DMS53 treated with DMSO at 0.1 percent for 48 hours (cell line): Measurements from ENCODE around the gene GIPC3.
A peak's percentile ranks its signal among the peaks of the same experiment; 100 is the strongest.
"Not testable (repeated sequence)": the region's sequence is repeated elsewhere in the genome, so short reads cannot be mapped to it uniquely, and the experiment has no call there.

Experiments
- DNase-seq: peaks from one replicate; lab custom pipeline; 2025; ENCODE audit not compliant: unreplicated experiment; lab: John Stamatoyannopoulos, UW

GIPC3 gene

DNA sequence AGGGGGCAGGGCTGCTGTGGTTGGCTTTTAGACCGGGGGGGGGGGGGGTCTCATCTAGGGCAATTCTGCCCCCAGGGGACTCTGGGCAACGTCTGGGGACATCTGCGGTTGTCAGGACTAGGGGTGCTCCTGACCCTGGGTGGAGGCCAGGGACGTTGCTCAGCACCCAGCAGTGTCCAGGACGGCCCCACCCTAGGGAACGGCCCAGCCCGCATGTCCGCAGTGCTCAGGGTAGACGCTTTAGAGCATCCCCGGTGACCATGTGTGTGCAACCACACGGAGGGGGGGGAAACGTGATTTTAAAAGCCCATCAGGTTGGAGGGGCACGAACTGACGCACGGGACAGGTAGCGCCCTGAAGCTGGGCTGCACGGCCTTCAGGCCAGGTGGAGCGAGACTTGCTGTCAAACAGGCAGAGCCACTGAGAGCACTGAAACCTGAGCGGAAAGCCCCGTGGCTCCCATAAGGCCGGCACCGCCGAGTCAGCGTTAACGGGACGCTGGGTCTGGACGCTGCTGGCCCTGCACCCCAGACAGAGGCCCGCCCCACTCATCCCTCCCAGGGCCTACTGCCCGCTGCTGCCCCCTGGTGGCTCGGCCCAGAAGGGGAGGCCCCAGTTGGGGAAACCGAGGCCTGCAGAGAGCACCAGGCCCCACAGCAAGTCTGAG lies 33.0 kb downstream of the GIPC3 start:
- DNase-seq, result no peak

GRCh38 chr19:3618811-3619630 lies 33.7 kb downstream of the GIPC3 start:
- no peak for DNase-seq

DNA sequence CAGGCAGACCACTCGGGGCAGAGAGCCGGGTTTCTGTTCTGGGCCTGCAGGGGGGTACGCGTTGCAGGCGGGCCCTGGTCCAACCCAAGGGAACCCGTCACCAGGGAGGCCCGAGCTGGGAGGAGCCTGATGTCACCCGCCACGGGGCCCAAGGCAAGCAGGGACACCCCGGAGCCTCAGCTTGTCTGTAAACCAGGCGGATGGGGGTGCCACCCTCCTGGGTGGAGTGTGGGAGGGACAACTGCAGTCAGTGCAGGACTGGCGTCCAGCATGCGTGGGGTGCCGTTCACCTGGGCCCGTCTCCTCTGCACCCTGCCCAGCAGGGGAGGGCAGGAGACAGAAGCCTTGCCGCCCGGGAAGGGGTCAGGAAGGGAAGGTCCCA lies 34.3 kb downstream of the GIPC3 start:
- DNase-seq, result no peak

DNA sequence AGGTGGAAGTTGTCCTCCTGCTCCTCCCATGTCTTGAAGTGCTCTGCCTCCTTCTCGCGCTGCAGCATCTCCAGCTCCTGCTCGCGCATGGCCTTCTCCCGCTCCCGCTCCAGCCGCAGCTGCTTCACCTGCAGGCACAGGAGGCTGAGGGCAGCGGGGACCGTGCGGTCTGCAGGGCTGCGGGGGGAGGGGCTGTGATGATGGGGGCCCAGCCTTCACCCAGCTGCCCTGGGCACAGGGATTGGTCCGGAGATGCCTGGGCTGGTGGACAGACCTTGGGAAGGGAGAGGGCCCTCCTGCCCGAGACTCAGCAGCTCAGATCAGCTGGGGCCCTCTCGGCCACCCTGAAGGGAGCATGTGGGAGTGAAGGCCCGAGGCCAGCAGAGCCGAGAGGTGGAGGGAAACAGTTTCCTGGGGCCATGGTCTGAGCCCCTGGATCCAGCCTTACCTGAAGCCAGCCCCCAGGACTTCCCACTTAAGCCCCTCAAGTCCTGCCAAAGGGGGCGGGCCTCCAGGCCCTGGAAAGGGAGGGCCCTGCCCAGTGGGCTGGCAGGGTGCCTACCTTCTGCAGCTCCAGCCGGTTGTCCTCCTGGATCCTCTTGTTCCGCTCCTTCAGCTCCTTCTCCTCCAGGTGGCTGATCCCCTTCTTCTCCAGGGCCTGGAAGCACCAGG lies 35.0 kb downstream of the GIPC3 start:
- DNase-seq, result no peak

DNA sequence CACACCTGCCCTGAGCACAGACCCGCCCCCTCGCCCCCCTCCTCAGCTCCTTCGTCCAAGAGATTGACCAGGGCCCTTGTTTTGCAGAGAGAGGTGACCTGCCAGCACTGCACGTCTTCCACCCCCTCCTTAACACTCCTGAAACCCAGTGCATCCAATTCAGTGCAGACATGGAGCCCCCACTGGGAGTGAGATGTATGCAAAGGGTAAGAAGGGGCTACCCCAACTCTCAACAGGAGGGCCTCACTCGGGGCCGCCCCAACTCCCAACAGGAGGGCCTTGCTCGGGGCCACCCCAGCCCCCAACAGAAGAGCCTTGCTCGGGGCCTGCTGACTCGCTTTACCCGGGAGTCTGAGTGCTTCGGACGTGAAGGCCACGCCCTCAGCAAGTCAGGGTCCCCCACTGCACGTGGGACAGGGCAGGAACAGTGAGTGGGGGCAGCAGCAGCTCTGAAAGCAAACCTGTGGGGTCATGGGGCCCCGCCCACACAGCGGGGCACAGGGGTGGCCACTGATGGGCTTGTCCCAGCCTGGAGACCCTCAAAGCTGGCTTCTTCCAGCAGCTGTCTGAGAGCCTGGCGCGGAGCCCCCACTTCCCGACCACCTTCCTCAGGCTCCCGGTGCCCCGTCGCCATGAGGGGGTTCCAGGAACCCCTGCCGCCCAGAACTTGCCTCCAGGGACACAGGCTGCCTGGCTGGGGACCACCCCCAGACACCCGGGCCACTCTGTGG lies 35.7 kb downstream of the GIPC3 start:
- DNase-seq, result no peak

DNA sequence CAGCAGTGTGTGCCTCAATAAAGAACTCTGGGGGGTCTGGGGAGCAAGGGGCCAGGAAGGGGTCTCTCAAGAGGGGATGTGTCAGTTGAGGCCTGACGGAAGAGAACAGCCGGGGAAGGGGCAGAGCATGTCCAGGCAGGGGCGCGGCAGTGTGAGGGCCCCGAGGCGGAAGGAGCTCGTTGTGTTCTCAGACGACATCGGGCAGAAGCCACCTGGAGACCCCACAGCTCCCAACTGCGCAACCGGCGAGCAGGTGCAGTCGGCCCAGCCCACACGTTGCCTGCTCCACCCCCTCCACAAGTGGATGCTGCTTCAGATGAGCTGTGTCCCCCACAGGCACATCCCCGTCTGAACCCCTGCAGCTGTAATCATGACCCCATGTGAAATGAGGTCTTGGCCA lies 36.4 kb downstream of the GIPC3 start:
- DNase-seq, result no peak

DNA sequence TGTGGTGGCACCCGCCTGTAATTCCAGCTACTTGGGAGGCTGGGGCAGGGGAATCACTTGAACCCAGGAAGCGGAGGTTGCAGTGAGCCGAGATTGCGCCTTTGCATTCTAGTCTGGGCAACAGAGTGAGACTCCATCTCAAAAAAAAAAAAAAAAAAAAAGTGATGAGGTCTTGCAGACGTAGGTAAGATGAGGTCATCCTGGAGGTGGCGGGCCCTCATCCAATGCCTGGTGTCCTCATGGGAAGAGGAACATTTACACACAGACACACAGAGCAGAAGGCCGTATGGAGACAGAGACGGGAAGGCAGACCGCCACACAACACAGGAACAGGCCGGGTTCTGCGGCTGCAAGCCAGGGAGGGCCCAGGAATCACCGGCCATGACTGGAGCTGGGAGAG lies 36.9 kb downstream of the GIPC3 start:
- DNase-seq, result no peak

GRCh38 chr19:3623716-3624115 lies 38.4 kb downstream of the GIPC3 start:
- DNase-seq, result no peak

DNA sequence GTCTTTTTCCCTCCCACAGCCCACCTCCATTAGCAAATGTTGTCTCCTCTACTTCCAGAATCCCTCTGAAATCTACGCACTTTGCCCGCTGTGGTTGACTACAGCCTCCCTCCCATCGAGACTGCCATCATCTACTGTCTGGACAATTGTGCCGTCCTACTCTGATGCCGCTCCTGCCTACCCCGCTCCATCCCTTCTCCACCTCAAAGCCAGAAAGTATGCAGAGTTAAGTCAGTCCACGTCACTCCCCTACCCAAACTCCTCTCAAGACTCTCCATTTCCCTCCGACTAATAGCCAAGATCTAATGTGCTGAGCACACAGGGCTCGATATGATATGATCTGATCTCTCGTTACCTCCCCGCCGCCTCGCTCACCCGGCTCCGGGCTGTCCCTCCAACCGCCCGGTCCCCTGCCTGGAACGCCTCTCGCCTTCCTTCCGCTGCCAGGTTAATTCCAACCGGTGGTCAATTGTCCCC lies 40.8 kb downstream of the GIPC3 start:
- no peak for DNase-seq

DNA sequence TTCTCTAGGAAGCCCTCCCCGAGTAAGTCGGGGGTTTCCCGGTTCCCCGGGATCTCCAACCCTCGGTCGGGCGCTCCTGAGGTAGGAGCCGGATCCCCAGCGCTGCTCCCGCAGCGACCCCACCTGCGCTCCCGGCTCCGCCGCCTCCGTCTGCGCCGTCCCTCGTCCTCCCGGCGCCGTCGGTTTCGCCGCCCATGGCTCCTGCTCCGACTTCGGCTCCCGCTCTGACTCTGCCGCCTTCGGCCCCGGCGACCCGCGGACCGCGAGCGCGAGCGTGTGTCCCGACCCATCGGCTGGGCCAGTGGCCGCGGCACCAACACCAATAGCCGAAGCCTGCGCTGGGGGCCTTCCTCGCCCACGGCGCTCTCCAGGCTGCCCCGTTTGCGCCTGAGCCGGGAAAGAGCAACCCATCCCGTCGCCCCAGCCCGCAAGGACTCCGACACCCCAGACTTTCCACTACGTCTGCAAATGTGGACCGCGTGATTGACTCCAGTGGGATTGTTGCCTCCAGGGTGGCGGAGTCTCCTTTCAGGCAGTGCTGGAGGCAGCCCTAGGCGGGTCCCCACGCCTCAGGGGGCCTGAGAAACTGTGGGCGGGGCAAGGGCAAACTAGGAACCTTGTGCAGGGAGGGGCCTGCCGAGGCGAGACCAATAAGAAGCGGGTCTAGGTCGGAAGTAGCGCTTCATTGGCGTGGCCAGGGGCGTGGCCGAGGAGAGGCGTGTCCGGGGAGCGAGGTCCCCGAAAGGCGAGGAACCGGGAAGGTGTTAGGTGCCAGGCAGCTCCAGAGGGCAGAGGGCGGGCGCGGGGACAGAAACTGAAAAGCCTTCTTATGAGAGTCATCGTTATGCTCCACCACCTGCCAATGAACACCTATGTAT lies 41.4 kb downstream of the GIPC3 start, which contains the start of gene CACTIN:
TSS of gene CACTIN (minus strand) at position 318 of the 878 bp plus-strand sequence. CDS start at position 290, 28 bp downstream.
- peak; percentile 89 for DNase-seq

GRCh38 chr19:3627351-3627723 lies 42.1 kb downstream of the GIPC3 start:
- no peak for DNase-seq

- DNase-seq, result not testable (repeated sequence)
These were observed 43.5 kb downstream of the GIPC3 start for GRCh38 chr19:3628766-3629165.

DNA sequence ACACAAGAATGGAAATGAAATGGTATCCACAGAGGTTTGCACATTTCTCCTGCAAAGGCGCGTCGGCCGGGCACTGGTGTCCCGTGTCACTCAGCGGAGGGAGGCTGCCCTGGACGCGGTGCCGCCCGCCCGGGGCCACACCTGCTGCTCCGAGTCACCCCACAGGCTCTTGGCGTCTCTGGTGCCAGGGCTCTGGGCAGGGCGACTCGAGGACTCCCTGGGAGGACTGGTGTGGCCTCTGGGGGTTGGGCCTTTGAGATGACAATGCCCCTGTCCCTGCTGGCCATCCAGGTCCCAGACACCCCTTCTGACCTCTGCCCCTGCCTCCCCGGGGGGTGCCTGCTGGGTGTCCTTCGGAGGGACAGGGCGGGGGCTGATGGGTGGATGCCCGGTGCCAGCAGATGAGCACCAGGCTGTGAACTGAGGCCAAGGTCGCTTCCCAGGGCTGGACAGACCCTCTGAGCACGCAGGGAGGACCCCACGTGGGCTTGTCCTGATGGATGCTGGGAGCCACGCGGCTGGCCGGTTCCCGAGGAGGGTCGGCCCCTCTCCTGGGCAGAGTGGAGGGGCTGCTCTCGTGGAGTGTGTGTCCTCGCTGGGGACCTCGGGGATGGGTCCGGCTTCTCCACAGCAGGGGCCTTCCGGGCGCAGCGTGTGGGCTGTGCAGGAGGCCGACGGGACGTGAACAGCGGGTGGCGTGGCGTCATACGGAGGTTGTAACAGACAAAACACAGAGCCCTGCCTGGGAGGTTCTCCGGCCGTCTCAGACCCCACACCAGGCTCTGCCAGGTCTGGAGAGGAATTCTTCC lies 46.0 kb downstream of the GIPC3 start:
- no peak for DNase-seq

DNA sequence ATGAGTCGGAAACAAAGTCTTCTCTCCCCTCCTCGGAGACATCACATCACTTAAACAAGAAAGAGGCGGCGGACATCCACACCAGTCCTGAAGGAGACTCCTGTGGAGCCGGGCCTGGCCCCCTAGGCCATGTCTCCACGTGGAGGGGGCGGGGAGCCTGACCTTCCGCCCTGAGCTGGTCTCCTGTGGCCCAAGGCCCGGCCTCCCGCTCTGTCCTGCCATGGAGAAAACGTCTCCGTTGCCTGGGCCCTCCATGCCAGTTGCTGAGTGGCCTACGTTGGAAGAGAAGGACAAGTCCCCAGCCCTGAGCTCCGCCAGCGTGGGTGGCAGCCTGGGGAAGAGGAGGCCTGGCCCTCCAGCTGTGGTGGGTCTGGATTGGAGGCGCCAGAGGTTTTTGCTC lies 46.8 kb downstream of the GIPC3 start:
- no peak for DNase-seq

DNA sequence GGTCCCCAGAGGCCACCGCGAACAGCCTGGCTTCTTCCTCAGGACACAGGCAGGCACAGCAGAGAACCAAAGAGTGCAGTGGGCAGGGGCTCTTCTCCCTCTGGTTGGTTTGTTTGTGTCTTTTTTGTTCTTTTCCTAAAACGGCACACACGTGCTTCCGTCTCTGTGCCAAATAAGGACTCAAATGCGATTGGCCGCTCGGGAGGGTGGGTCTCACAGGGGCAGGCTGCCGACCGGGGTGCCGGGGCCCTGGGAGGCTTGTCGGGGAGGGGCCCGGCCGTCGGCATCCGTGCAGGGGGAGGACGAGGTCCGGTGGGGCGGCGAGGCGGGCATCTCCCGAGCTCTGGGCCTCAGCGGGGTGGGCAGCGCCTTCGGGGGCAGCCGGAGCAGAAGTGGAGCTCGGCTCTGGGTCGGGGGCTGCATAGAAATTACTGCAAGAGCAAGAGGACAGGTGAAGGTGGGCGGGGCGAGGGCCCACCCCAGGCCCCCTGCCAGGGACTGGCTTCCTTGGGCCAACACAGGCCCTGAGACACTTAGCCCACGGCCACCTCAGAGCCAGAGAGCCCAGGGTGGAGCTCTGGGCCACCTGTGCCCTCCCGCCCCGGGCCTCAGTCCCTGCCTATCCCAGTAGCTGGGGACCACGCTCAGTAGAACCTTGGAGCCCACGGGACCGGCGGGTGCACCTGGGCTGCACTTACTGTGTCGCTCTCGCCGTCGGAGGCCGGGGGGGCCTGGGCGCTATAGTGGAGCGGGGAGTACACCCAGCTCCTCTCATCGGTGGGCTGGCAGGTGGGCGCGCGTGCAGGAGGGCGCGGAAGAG lies 47.7 kb downstream of the GIPC3 start:
- DNase-seq, result no peak

- DNase-seq, result no peak
These were observed 48.3 kb downstream of the GIPC3 start for GRCh38 chr19:3633559-3633988.

- no peak for DNase-seq
These were observed 49.3 kb downstream of the GIPC3 start for GRCh38 chr19:3634496-3635045.

DNA sequence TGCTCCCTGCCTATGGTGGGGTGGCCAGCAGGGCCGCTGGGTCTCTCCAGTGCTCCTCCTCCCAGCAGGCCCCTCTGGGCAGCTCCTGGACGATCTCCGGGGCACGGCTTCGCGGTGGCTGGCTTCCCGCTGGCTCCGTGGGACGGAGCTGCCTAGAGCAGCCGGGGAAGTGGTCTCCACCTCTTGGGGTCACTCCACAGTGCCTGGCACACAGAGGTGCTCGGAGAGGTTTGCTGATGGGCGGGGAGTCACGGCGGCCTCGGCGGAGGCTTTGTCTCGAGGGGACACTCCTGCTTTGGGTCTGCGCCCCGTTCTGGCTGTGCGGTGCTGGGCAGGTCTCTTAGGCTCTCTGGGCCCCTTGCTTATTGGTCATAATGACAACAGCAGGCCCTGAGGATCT lies 51.2 kb downstream of the GIPC3 start:
- DNase-seq, result no peak
